NCI-H2107 (cell line): Measurements from ENCODE around the gene AANAT.

ENCODE experiments used
- DNase-seq: peaks from one replicate; lab custom pipeline; 2025; lab: John Stamatoyannopoulos, UW

Gene AANAT

GRCh38 chr17:76442341-76443338, 24.8 kb upstream of the AANAT start:
- no peak for DNase-seq

- no peak for DNase-seq
Measured at GRCh38 chr17:76444518-76445311, 22.7 kb upstream of the AANAT start.

- no peak for DNase-seq
Measured at GRCh38 chr17:76445697-76446448, 21.5 kb upstream of the AANAT start.

- DNase-seq = no peak
Measured at GRCh38 chr17:76446449-76447231, 20.8 kb upstream of the AANAT start.

GRCh38 chr17:76447931-76448652, 19.3 kb upstream of the AANAT start:
- no peak for DNase-seq

- DNase-seq = no peak
Measured at GRCh38 chr17:76449126-76449525, 18.3 kb upstream of the AANAT start.

- no peak for DNase-seq
Measured at GRCh38 chr17:76451506-76451905, 15.9 kb upstream of the AANAT start.

- DNase-seq = no peak
Measured at GRCh38 chr17:76452127-76452659, 15.2 kb upstream of the AANAT start.

- DNase-seq = peak; percentile 78
Measured at GRCh38 chr17:76452660-76453430, 14.6 kb upstream of the AANAT start, which contains the start of gene UBE2O. UBE2O (minus strand) TSS chr17:76453152; CDS start chr17:76453141, 11 bp downstream.

GRCh38 chr17:76453431-76453743, 14.0 kb upstream of the AANAT start:
- DNase-seq = no peak

GRCh38 chr17:76458580-76459490, 8.6 kb upstream of the AANAT start:
- DNase-seq = no peak

GRCh38 chr17:76459674-76460073, 7.7 kb upstream of the AANAT start:
- no peak for DNase-seq

GRCh38 chr17:76461765-76462555, 5.4 kb upstream of the AANAT start:
- no peak for DNase-seq

- DNase-seq = no peak
Measured at GRCh38 chr17:76462556-76463290, 4.7 kb upstream of the AANAT start.

GRCh38 chr17:76466775-76467130, 650 bp upstream of the AANAT start:
- no peak for DNase-seq

GRCh38 chr17:76467809-76468633, 618 bp downstream of the AANAT start:
- no peak for DNase-seq
